GM12878 (cell line): ENCODE measurements around the gene GRAMD1B. TPM values are rescaled to one million over a fixed set of nuclear protein-coding genes. Genes with fewer than 3 reads are reported as not detected.

Experiments used
- ATAC-seq: fragments of 200-7000 bp; cut with Tn5 transposase; 3 replicates; pipeline ENCODE4 v1.9.1; 2020; ENCODE audit warnings: mild to moderate bottlenecking, moderate library complexity
- BruUV-seq: library from RNA; stranded (reverse); fragments of 400-500 nt; replicated peaks from 2 replicates; lab custom pipeline; 2021; lab: Mats Ljungman, UMichigan
- CTCF ChIA-PET: fragments of 300-600 bp; sonication (Branson Sonifier 250); formaldehyde crosslinking; extraction: SDS; loops from one replicate; lab custom pipeline; 2021; ENCODE audit warnings: inconsistent platforms; lab: Yijun Ruan, JAX
- POLR2A ChIA-PET: fragments of 350-600 bp; formaldehyde crosslinking; extraction: SDS; loops from one replicate; lab custom pipeline; 2021; ENCODE audit warnings: inconsistent platforms; lab: Charles Lee
- RAD21 ChIA-PET: fragments of 300-600 bp; sonication (Branson Sonifier 250); formaldehyde crosslinking; loops from one replicate; lab custom pipeline; 2023; ENCODE audit warnings: antibody characterized with exemption; ENCODE audit not compliant: unreplicated experiment; lab: Charles Lee
- SMC1A ChIA-PET: fragments of 300-600 bp; sonication (Branson Sonifier 250); formaldehyde crosslinking; loops from one replicate; lab custom pipeline; 2023; ENCODE audit not compliant: unreplicated experiment, uncharacterized antibody; lab: Charles Lee
- DNase-seq: peaks from one replicate; pipeline ENCODE4 v3.0.0-alpha.2; 2011; ENCODE audit warnings: low read depth, low spot score
- FAIRE-seq: peaks from 3 replicates; lab custom pipeline; 2011; peaks lifted over from hg19 to GRCh38; lab: Jason Lieb, UNC
- H2AFZ ChIP-seq: 2 replicates; pipeline ENCODE4 v1.6.0; 2011; ENCODE audit warnings: low read depth, low read length, control low read depth; ENCODE audit not compliant: control insufficient read depth
- H3K27ac ChIP-seq: 2 replicates; pipeline ENCODE4 v1.5.1; 2011; ENCODE audit warnings: control low read depth; ENCODE audit not compliant: control insufficient read depth, insufficient read depth
- H3K27me3 ChIP-seq, 2 experiments: replicated peaks in 1 of 2; 2 replicates each; pipeline versions ENCODE4 v1.6.0 to v1.6.1; 2011; ENCODE audit warnings: low read length in 1 of 2; ENCODE audit not compliant: control insufficient read depth in 2 of 2, insufficient read depth in 2 of 2
- H3K36me3 ChIP-seq, 2 experiments: 2 replicates each; pipeline ENCODE4 v1.5.1; 2011; ENCODE audit warnings: low read length in 1 of 2; ENCODE audit not compliant: control insufficient read depth in 2 of 2, insufficient read depth in 2 of 2
- H3K4me1 ChIP-seq: 2 replicates; pipeline ENCODE4 v1.6.1; 2011; ENCODE audit warnings: mild to moderate bottlenecking, low read length, moderate library complexity, mixed read lengths; ENCODE audit not compliant: control insufficient read depth, insufficient read depth
- H3K4me2 ChIP-seq: 2 replicates; pipeline ENCODE4 v1.6.0; 2011; ENCODE audit warnings: control low read depth; ENCODE audit not compliant: control insufficient read depth, insufficient read depth
- H3K4me3 ChIP-seq: fragments of 200-600 bp; sonication (generic); 2 replicates; pipeline ENCODE4 v1.5.1; 2016
- H3K79me2 ChIP-seq: 2 replicates; pipeline ENCODE4 v1.6.0; 2011; ENCODE audit warnings: low read length; ENCODE audit not compliant: control insufficient read depth, insufficient read depth
- H3K9ac ChIP-seq: 2 replicates; pipeline ENCODE4 v1.8.0; 2011; ENCODE audit warnings: low read length, control low read depth, mixed read lengths; ENCODE audit not compliant: control insufficient read depth, insufficient read depth
- H3K9me3 ChIP-seq: replicated peaks from 3 replicates; pipeline ENCODE4 v1.5.1; 2011; ENCODE audit warnings: mild to moderate bottlenecking, low read length; ENCODE audit not compliant: control insufficient read depth, insufficient read depth
- H4K20me1 ChIP-seq: 2 replicates; pipeline ENCODE4 v1.6.0; 2011; ENCODE audit not compliant: control insufficient read depth, insufficient read depth
- BMI1 ChIP-seq: fragments of 450-650 bp; IDR thresholded peaks from 2 replicates; pipeline ENCODE4 v1.6.1; 2016; ENCODE audit warnings: mild to moderate bottlenecking, moderate library complexity, borderline replicate concordance
- CHD4 ChIP-seq: fragments of 200-600 bp; sonication (generic); IDR thresholded peaks from 2 replicates; pipeline ENCODE4 v1.6.1; 2016; ENCODE audit warnings: mild to moderate bottlenecking
- E2F8 ChIP-seq: fragments of 450-650 bp; IDR thresholded peaks from 2 replicates; pipeline ENCODE4 v1.6.1; 2018; ENCODE audit warnings: mild to moderate bottlenecking, low read depth, moderate library complexity; ENCODE audit not compliant: partially characterized antibody
- FOXK2 ChIP-seq: fragments of 450-650 bp; IDR thresholded peaks from 2 replicates; pipeline ENCODE4 v1.6.1; 2017; ENCODE audit warnings: mild to moderate bottlenecking, moderate library complexity
- MYC ChIP-seq: IDR thresholded peaks from 2 replicates; pipeline ENCODE4 v1.6.1; 2011; ENCODE audit warnings: mild to moderate bottlenecking, low read length, moderate library complexity, inconsistent platforms; ENCODE audit not compliant: insufficient read depth, insufficient replicate concordance, insufficient read length, severe bottlenecking
- NFIC ChIP-seq: IDR thresholded peaks from 2 replicates; pipeline ENCODE4 v1.6.1; 2012; ENCODE audit warnings: low read depth, mild to moderate bottlenecking, inconsistent platforms, low read length, moderate library complexity
- NKRF ChIP-seq: fragments of 450-650 bp; conservative IDR thresholded peaks from 2 replicates; pipeline ENCODE4 v1.6.1; 2017; ENCODE audit warnings: mild to moderate bottlenecking, moderate library complexity
- NR2C2 ChIP-seq: IDR thresholded peaks from 2 replicates; pipeline ENCODE4 v1.6.1; 2011; ENCODE audit warnings: borderline replicate concordance, low read depth; ENCODE audit not compliant: control insufficient read depth, insufficient read length
- POLR2AphosphoS2 ChIP-seq: IDR thresholded peaks from 2 replicates; pipeline ENCODE4 v1.6.1; 2011; ENCODE audit warnings: low read depth, mild to moderate bottlenecking, low read length, improper control_type of control experiment, moderate library complexity
- POLR2AphosphoS5 ChIP-seq: IDR thresholded peaks from 2 replicates; pipeline ENCODE4 v1.6.1; 2011; ENCODE audit warnings: mild to moderate bottlenecking, low read length, inconsistent platforms
- SKIL ChIP-seq: fragments of 450-650 bp; IDR thresholded peaks from 2 replicates; pipeline ENCODE4 v1.6.1; 2017; ENCODE audit warnings: mild to moderate bottlenecking, low read depth, inconsistent platforms; ENCODE audit not compliant: poor library complexity, severe bottlenecking
- SMAD1 ChIP-seq: fragments of 450-650 bp; IDR thresholded peaks from 2 replicates; pipeline ENCODE4 v1.6.1; 2018; ENCODE audit warnings: mild to moderate bottlenecking, low read depth; ENCODE audit not compliant: partially characterized antibody
- SREBF1 ChIP-seq: IDR thresholded peaks from 2 replicates; pipeline ENCODE4 v1.6.1; 2012; ENCODE audit warnings: mild to moderate bottlenecking, low read length
- ZNF217 ChIP-seq: fragments of 450-650 bp; IDR thresholded peaks from 2 replicates; pipeline ENCODE4 v1.6.1; 2017; ENCODE audit warnings: antibody characterized with exemption, mild to moderate bottlenecking
- WGBS: methylation state at CpG from one replicate; pipeline ENCODE4 v1.1.6; 2016; ENCODE audit warnings: low lambda C conversion rate; ENCODE audit not compliant: insufficient replicate concordance, insufficient coverage; ENCODE audit errors: missing lambda C conversion rate; 5-methylcytosine and 5-hydroxymethylcytosine counted together
- in situ Hi-C: fragments of 300-500 bp; cut with MboI; formaldehyde crosslinking; loops from 9 replicates; pipeline ENCODE4 v1.14.3; 2018; ENCODE audit warnings: mixed read lengths
- intact Hi-C: fragments of 100-400 bp; cut with micrococcal nuclease; formaldehyde crosslinking; loops from one replicate; pipeline ENCODE4 v1.14.2; 2022; ENCODE audit not compliant: unreplicated experiment
- polyA plus RNA-seq, 11 experiments: library from polyadenylated mRNA; depleted of rRNA in 4 of 11; unstranded in 6 of 11; stranded (reverse) in 5 of 11; fragments of >200 nt; fragmentation: Nextera tagmentation in 4 of 11; fragmentation: Illumina TruSeq in 1 of 11; extraction: Ambion mirVana in 4 of 11; extraction: Trizol in 1 of 11; gene quantifications; 1 replicate in 1 of 11; 2 replicates in 10 of 11; pipeline versions ENCODE4 v1.2.1 to v1.2.3, GENCODE V29; 2011 to 2016; ENCODE audit warnings: inconsistent platforms in 2 of 11, missing spikeins in 2 of 11, low read depth in 1 of 11
- total RNA-seq, 4 experiments: library from RNA; depleted of rRNA in 3 of 4; stranded (reverse); fragments of >200 nt in 3 of 4; fragmentation: Illumina TruSeq in 1 of 4; extraction: Trizol in 1 of 4; gene quantifications; 2 replicates each; pipeline versions ENCODE4 v1.2.1 to v1.2.3, GENCODE V29; 2013 to 2021

The GRAMD1B gene
- total and polyA plus RNA-seq, 10 of the 15 experiments (the other 5 are each of a cell fraction or from before 2014, with no cell fraction given) = 1.9 to 49.1 (median 26.9) TPM

- TF ChIP-seq NKRF (no peak), ZNF217 (no peak), NR2C2 (no peak), SKIL (no peak)
Measured at GRCh38 chr11:123652599-123652998, 222.5 kb downstream of the GRAMD1B start (continued).

GRCh38 chr11:123653483-123653826 is 223.4 kb downstream of the GRAMD1B start:
- no peaks in the 10 kb centered on the region; the same call in 2 of the 3 replicates for H3K9me3 ChIP-seq
- no peak for DNase-seq
- intact Hi-C loops = no loop called here
- ChIA-PET SMC1A (no interaction called here), CTCF (interaction anchor here (0.8 to 1.3 kb wide), 2 partner anchors 32 to 54 kb away, joined by 3 to 4 read pairs; no protein-coding TSS in a partner anchor), POLR2A (no interaction called here), RAD21 (no interaction called here)
- no peak for FAIRE-seq
- H3K79me2 ChIP-seq = no peaks in the 10 kb centered on the region
- H3K4me1 ChIP-seq = no peaks in the 10 kb centered on the region
- H3K36me3 ChIP-seq = no peaks in the 10 kb centered on the region
- no peak overlapping the region; the same call in 1 of the 2 replicates for H3K4me2 ChIP-seq
- H4K20me1 ChIP-seq = no peaks in the 10 kb centered on the region
- no peak overlapping the region for H3K27ac ChIP-seq
- in situ Hi-C loops = no loop called here
- WGBS = 34% methylated on average over 10 of the region's 10 CpGs
- no peak overlapping the region for H3K9ac ChIP-seq
- no TSS peak for BruUV-seq
- H2AFZ ChIP-seq = no peak overlapping the region
- no peak for ATAC-seq
- peaks cover 6 to 10% of the 10 kb centered on the region in 2 experiments for H3K27me3 ChIP-seq
- no peak overlapping the region for H3K4me3 ChIP-seq
- TF ChIP-seq SREBF1 (no peak), BMI1 (no peak), POLR2AphosphoS2 (no peak), POLR2AphosphoS5 (no peak), NFIC (no peak), NKRF (no peak), CHD4 (no peak), MYC (no peak), E2F8 (no peak), FOXK2 (no peak), SMAD1 (no peak)
